Measurements from ENCODE around the gene TRIM62.

The TRIM62 gene

GRCh38 chr1:33180226-33180910 lies 1.5 kb downstream of the TRIM62 start:
- no peak for DNase-seq

- no peak for DNase-seq
Measured at GRCh38 chr1:33178836-33179439, 2.9 kb downstream of the TRIM62 start.

DNA sequence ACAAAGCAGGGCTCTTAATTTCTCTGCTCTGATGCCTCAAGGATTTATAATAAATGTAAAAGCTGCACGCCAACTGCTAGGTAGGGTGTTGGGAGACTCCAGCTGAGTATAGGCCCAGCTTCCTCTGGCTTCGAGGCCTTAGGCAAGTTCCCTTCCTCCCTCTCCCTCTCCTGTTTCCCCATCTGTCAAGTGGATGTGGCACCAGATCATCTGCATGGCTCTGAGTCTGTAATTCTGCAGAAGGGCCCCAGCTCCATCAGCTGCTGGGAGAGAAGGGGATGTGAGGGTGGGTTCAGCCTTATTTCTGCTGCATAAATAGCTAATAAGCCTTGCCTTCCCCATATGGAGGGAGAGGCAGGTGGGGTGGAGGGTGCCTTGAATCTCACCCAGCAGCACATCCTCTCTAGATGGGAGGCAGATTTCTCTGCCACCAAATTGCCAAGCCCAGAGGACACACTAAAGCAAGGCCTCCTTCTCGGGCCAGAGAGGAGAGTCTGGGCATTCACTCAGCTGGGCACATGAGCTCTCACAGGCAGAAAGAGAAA lies 3.8 kb downstream of the TRIM62 start:
- no peak for DNase-seq

DNA sequence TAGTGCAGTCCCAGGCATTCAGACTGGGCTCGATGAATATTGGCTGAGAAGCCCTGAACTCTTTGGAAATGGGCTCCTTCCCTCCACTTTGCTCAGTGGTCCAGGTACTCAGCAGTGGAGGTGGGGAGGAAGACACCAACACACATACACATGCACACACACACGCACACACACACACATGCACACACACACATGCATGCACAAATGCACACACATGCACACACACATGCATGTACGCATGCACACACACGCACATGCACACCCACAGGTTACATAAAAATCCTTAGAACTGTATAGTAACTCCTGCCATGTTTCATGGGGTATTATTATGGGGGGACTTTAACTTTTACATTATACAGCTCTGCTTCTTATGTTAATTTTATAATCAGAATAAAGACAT lies 5.0 kb downstream of the TRIM62 start:
- DNase-seq, result no peak

DNA sequence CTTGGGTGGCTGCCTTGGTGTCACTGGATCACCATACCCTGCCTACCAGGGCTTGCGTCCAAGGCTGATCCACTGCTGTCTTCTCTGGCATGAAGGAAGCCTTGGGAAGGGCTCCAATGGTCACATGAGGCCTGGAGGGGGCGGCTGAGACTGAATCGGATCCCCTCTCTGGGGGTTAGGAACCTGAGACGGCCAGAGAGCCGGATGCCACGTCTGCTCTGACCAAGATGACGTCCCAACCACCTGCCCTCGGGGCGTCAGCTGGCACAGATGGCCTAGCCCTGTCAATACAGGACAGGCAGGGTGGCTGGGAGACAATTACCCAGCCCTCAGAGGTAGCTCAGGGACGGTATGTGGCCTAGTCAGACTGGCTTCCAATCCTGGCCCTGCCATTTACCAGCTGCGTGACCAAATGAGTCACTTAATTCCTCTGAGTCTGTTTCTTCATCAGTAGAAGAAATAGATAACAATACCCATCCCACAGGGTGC lies 5.4 kb downstream of the TRIM62 start:
- no peak for DNase-seq

GRCh38 chr1:33175865-33176264 lies 6.0 kb downstream of the TRIM62 start:
- DNase-seq, result no peak

DNA sequence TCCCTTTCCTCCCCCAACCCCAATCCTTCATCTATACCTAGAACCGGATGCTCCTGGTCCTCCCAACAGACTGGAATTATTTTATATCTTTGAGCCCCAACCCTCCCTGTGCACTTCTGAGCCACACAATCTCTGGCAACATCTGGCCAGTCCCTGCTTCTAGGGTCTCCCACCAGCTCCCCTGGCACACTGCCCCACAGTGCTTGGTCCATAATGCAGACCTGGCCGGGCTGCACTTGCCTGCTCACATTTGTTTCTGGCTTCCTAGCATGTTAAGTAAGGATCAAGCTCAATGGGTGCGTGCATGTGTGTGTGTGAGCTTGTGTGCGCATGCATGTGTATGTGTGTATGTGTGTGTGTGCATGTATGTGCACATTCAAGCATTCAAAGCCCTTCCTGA lies 8.8 kb downstream of the TRIM62 start:
- DNase-seq, result no peak

DNA sequence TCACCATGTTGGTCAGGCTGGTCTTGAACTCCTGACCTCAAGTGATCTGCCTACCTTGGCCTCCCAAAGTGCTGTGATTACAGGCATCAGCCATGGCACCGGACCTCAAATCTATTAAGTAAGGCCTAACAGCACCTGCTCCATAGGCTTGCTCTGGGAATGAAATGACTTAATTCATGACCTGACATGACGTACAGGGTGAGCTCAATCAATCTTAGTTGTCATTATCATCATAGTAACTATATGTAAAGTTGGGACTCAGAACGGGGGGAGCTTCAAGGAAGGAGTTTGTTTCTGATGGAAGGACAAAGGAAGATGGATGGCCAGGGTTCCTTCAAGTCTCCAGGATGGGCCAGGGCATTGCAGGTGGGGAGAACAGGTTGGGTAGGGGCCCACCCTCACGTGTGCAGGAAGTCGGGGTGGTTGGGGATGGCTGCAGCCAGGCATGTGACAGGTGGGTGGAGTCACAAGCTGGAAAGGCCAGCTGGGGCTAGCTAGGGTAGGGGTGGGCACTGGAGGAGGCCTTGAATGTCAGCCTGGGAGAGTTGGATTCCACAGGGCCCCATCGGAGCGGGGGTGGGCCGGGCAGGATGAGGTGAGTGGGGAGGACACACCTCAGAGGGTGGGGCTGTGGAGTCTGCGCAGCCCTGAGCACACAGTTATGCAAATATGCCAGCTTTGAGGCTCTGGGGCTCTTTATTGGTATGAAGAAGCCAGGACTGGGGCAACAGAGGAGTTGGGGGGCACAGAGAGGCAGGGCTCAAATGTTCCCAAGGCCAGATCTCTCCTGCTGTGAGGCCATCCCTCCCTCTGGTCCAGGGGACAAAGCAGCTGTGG lies 9.6 kb downstream of the TRIM62 start:
- no peak for DNase-seq

- no peak for DNase-seq
Measured at GRCh38 chr1:33170351-33171274, 11.2 kb downstream of the TRIM62 start.

- no peak for DNase-seq
Measured at GRCh38 chr1:33169290-33170055, 12.4 kb downstream of the TRIM62 start.

DNA sequence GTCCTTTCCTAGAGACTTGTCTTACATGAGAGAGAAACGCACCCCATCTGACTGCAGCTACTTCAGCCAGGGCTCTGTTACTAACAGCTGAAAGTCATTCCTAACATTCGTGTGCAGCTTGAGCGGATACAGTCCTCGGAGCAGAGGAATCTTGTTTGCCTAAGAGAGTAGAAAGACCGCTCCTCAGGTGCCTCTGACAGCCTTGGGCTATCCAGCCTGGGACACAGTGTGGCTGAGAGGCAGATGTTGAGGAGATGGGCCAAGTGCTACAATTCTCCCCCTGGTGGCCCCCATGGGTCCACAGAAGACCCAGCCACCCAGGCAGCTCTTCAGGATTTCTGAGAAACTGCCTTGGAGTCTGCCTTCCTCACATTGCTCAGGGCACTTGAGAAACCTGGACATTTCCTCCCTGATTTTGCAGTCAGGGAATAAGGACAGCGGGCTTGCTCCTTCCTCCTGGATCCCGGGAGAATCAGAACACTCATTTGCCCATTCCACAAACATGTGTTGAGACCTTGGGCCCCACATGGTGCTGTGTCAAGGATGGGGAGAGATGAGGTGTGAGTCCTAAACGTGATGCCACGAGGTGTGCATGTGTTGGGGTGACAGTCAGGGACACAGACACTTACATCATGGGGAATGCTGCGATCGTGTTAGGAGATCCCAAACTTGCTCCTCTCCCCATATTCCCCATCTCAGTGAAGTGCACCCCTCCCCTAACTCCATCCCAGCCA lies 13.1 kb downstream of the TRIM62 start:
- DNase-seq, result no peak

DNA sequence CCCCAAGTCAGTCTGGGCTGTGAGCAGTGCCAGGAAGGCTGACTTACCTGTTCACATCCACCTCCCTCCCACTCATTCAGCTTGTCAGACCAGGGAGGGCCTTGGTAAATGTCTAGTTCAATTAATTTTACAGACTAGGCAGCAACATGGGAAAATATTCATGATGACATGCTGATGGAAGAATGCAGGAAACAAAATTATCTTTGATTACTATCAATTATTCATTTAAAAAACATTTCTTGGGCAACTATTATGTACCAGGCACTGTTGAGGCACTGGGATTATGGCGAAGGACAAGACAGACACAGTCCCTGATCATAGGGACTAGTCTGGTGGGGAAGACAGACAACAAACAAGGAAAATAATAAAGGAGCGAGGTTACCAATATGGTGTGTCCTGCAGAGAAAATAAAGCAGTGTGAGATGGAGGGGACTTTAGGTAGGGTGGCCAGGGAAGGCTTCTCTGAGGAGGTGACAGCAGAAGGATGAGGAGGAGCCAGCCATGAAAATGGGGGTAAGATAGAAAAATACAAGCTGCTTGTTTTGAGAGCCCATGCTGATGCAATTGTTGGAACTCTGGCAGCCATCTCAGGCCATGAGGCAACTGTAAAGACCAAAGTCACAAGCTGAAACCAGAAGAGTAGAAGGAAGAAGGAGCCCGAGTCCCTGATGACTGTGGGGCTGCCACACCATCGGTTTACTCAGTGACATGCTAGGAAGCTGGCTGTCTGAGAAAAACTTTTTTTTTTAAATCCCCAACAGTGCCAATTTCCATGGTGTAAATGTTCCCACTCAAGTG lies 14.0 kb downstream of the TRIM62 start:
- no peak for DNase-seq

- DNase-seq, result no peak
Measured at GRCh38 chr1:33165809-33166208, 16.0 kb downstream of the TRIM62 start.

GRCh38 chr1:33165209-33165608 lies 16.6 kb downstream of the TRIM62 start:
- no peak for DNase-seq

- DNase-seq, result no peak
Measured at GRCh38 chr1:33163621-33164519, 18.0 kb downstream of the TRIM62 start.

DNA sequence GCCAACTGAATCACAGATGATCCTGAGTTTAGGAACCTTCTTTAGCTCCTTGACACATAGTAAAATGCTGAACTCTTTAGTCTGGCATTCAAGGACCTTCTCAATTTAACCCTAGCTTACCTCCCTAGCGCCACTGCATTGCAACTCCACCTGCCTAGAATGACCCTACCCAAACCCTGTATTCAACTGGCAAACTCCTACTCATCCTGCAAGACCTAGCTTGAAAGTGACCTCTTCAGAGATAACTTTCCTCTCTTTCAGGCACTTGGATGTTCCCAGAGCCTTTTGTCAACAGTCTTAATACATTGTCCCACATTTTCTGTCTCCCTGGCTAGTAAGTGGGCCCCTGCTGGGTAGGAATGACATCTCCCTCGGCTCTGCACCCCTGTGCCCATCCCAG lies 19.7 kb downstream of the TRIM62 start:
- DNase-seq, result no peak

- DNase-seq, result no peak
Measured at GRCh38 chr1:33161061-33161681, 20.7 kb downstream of the TRIM62 start.

- DNase-seq, result no peak
Measured at GRCh38 chr1:33159577-33159976, 22.3 kb downstream of the TRIM62 start.
